AML-193 (cell line): ENCODE data around the gene SART3.
"Not testable (repeated sequence)": the region's sequence is repeated elsewhere in the genome, so short reads cannot be mapped to it uniquely, and the experiment has no call there.

Source experiments
- DNase-seq, 2 experiments: peaks; one replicate each; lab custom pipeline; 2025; lab: John Stamatoyannopoulos, UW

Gene SART3

GRCh38 chr12:108597559-108598471, 36.8 kb upstream of the SART3 start, which contains the start of gene TMEM119:
TSS of gene TMEM119 (minus strand) at chr12:108598084. CDS start at chr12:108592383, 5,701 bp downstream.
- no peak for DNase-seq

- no peak for DNase-seq
Observed at GRCh38 chr12:108596854-108597558, 36.0 kb upstream of the SART3 start.

GRCh38 chr12:108595711-108596647, 35.0 kb upstream of the SART3 start:
- no peak for DNase-seq

GRCh38 chr12:108594960-108595710, 34.2 kb upstream of the SART3 start:
- DNase-seq: no peak

- no peak for DNase-seq
Observed at GRCh38 chr12:108594323-108594903, 33.4 kb upstream of the SART3 start.

DNA sequence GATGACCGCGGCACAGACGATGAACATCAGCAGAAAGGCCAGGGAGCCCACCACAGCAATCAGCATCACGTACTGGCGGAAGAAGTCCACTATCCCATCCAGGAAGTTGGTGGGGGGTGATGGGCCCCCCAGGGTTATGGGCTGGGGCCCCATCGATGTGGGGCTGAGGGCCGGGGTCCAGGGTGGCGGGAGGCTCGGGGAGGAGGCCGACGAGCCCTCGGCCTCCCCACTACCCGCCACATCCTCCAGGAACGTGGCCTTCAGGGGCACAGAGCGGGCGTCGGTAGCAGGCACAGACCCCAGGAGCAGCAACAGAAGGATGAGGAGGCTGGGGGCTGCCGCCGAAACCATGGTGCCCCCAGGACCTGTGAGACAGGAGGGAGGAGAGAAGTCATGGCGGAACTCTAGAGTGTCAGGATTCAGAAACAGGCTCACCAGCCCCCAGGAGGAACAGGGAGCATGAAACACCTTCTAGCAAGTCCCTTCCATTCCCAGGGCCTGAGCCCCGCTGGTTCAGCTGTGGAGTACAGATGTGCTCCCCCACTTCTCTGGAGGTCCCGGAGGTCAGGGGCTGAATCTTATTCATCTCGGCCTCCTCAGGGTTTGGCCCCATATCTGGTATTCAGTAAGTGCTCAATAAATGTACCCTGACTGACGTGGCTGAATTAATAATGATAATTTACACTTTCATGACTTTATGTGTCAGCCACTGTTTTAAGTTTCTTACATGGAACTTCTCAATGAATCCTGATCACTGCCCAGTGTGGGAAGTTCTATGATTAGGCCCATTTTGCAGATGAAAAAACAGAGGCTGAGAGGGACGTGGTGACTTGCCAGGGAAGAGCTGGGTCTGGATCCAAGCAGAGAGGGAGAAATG, 31.3 kb upstream of the SART3 start:
- DNase-seq: no peak

GRCh38 chr12:108591267-108591980, 30.5 kb upstream of the SART3 start:
- no peak for DNase-seq

- DNase-seq: not testable (repeated sequence)
Observed at GRCh38 chr12:108590463-108590862, 29.5 kb upstream of the SART3 start.

DNA sequence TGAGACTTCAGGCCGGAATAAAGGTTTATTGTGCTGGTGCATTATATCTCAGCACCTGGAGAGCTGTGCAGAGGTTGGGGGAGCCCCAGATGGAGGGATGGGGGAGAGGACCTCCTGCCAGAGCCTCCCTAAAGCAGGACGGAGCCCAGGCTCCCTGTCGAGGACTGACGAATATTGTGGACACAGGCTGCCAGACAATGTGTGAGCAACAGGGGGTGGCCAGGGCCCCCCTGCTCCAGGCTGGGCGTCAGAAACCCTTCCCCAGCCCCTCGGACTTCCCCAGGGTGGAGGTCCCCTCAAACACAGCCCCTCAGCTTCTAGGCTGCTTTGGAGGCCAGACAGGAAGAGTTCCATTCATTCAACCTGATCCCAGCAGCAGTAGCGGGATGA, 28.9 kb upstream of the SART3 start:
- no peak for DNase-seq

- no peak for DNase-seq
Observed at GRCh38 chr12:108589028-108589839, 28.3 kb upstream of the SART3 start.

DNA sequence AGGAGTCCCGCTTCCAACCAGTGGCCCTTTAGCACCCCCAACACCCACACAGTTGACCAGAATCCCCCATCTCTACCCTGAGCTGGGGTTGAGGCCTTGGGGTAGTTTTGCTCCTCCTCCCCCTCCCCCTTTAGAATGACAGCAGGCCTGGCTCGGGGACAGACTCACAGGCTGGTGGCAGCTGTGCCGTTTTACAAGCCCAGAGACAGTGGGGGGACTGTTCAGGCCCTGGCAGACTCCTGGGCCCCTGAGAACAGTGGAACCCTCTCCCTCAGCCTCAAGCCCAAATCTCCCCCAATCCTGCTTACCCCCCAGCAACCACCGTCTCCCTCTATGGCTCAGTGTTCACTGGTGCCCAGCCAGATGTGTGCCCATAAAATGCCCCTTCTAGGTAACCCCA, 26.9 kb upstream of the SART3 start:
- no peak for DNase-seq

GRCh38 chr12:108586306-108586705, 25.3 kb upstream of the SART3 start:
- DNase-seq: no peak

GRCh38 chr12:108585864-108586263, 24.9 kb upstream of the SART3 start:
- no peak for DNase-seq

DNA sequence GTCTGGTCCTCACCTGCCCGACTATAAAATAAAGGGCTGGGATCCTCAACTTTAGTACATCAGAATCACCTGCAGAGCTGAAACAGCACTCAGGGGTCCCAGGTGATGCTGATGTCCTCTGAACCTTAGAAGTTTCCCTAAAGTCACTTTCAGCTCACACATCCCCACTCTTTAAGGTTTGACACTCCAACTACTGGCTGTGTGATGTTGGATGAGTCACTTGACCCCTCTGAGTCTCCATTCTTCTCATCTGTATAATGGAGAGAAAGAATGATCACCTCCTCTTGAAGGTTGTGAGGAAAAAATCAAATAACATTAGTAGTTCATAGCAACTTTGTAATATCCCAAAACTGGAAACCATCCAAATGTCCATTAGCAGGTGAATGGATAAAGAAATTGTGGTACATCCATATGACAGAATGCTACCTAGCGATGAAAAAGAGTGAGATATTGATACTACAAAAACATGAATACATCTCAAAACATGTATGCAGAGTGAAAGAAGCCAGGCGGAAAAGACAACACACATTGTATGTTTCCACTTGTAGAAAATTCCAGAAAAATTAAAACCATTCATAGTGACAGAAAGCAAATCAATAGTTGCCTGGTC, 23.6 kb upstream of the SART3 start:
- DNase-seq: no peak

- DNase-seq: no peak
Observed at GRCh38 chr12:108583991-108584390, 23.0 kb upstream of the SART3 start.

- DNase-seq: no peak
Observed at GRCh38 chr12:108582978-108583770, 22.2 kb upstream of the SART3 start.

DNA sequence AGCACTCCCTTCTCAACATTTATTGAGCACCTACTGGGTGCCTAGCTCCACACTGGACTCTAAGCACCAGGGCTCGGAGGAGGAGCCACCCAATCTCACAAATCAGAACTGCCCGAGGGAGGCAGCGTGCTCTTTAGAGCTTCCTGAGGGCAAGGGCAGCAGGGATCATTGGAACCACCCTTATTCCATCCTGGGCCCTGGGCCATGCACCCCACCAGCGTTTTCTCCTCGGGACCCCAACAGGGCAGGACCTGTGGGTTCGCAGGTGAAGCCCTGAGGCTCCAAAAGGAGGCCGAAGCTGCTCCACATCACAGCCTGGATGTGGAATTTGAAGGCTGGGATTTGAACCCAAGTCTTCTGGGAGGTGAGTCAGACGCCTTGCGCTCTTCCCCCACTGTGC, 21.5 kb upstream of the SART3 start:
- DNase-seq: no peak
